NCI-H524 treated with DMSO at 0.1 percent for 48 hours (cell line): ENCODE results near the gene NUP188.
"Not testable (repeated sequence)": the region's sequence is repeated elsewhere in the genome, so short reads cannot be mapped to it uniquely, and the experiment has no call there.

Experiments used
- DNase-seq: peaks from one replicate; lab custom pipeline; 2025; lab: John Stamatoyannopoulos, UW

Gene NUP188

GRCh38 chr9:129030191-129030590 lies 82.7 kb downstream of the NUP188 start:
- DNase-seq, result no peak

- DNase-seq, result no peak
Observed at GRCh38 chr9:129031514-129031913, 84.0 kb downstream of the NUP188 start.

- no peak for DNase-seq
Observed at GRCh38 chr9:129032541-129033159, 85.2 kb downstream of the NUP188 start.

GRCh38 chr9:129033216-129033615 lies 85.7 kb downstream of the NUP188 start:
- DNase-seq, result no peak

GRCh38 chr9:129035838-129036237 lies 88.3 kb downstream of the NUP188 start:
- DNase-seq, result not testable (repeated sequence)

GRCh38 chr9:129036241-129036922 lies 88.9 kb downstream of the NUP188 start, which contains the start of gene MIGA2:
Gene MIGA2, plus strand, starts transcription at chr9:129036626. Its CDS starts 3,969 bp downstream, at chr9:129040595.
- peak; percentile 99 for DNase-seq

- DNase-seq, result no peak
Observed at GRCh38 chr9:129036923-129037766, 89.6 kb downstream of the NUP188 start.

- DNase-seq, result no peak
Observed at GRCh38 chr9:129037767-129038098, 90.2 kb downstream of the NUP188 start.

- DNase-seq, result no peak
Observed at GRCh38 chr9:129038109-129038852, 90.8 kb downstream of the NUP188 start.

- no peak for DNase-seq
Observed at GRCh38 chr9:129040113-129040643, 92.7 kb downstream of the NUP188 start.

- no peak for DNase-seq
Observed at GRCh38 chr9:129042016-129042415, 94.5 kb downstream of the NUP188 start.

GRCh38 chr9:129052592-129052991 lies 105.1 kb downstream of the NUP188 start:
- DNase-seq, result no peak

- DNase-seq, result no peak
Observed at GRCh38 chr9:129053020-129053419, 105.5 kb downstream of the NUP188 start.

GRCh38 chr9:129054163-129054851 lies 106.8 kb downstream of the NUP188 start:
- DNase-seq, result no peak
